NCI-H2029 treated with DMSO at 0.1 percent for 48 hours (cell line): ENCODE measurements around the gene OLFML2B.
"Not testable (repeated sequence)": the region's sequence is repeated elsewhere in the genome, so short reads cannot be mapped to it uniquely, and the experiment has no call there.

Experiments
- DNase-seq: peaks from one replicate; lab custom pipeline; 2025; lab: John Stamatoyannopoulos, UW

Gene OLFML2B

DNA sequence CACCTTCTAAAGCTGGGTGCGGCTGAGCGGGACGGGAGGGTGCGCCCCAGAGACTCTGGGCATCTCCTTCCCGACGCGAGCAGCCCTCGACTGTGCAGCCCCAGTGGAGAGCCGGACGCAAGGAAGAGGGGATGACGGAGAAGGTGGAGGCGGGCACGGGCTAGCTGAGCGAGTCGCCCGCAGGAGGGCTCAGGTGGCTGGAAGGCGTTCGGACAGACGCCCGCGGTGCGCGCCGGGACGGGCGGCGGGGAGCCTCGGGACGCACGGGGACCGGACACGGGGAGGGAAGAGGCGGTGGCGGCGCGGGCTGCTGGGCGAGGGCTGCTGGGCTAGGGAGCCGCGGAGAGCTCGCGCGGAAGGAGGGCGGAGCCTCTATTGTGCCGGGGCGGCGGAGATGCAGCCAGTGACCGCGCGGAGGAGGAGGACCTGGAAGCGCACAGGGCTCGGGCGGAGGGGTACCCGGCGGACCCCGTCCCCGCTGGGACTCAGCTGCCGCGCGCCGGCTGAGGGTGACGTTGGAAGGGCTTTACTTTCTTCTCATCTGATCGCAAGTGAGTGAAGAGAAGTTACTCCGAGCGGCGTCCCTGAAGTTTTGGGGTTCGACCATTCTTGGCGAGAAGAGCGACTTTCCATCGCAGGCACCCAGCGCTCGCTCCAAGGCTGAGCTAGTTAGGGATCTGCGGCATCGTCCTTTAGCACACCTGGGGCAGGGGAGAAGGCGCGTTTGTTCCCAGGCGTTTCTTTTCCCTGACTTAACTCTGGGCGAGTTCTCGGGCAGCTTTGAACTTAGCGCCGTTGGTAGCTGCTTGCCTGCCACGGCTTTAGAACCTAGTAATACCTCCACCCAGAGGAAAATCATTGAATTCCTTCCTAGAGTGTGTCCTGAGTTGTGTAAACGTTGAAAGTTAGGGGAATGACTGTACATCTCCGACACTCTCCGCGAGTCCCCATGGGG lies at the start of gene OLFML2B:
Gene OLFML2B, minus strand, starts transcription at position 323 of the 955 bp plus-strand sequence. CDS start 439 bp downstream, outside the sequence.
- no peak for DNase-seq

GRCh38 chr1:162072740-162073139 lies 49.1 kb upstream of the OLFML2B start:
- DNase-seq = peak; percentile 12

GRCh38 chr1:162070825-162071224 lies 47.2 kb upstream of the OLFML2B start:
- DNase-seq = no peak

DNA sequence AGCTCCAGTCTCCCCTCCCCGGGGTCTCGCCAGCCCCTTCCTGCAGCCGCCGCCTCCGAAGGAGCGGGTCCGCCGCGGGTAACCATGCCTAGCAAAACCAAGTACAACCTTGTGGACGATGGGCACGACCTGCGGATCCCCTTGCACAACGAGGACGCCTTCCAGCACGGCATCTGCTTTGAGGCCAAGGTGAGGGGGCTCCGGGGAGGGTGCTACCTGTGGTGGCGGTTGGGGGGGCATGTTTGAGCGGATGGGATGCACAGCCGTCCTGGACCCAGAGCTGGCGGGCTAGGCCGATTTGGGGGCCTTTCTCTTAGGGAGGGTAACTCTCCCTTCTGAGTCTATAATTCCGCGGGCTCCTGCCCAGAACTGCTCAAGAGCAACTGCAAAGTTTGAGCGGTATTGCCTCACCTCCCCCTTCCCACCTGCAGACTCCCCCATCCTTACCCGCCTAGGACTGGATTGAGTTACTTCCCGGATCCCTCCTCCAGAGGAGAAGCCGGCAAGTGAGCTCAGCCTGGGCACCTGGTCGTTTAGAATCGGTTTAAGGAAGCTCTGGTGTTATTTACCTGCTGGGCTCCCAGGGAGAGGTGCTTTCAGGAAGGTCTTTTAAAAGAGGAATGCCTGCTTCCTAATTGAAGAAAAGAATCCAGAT lies 46.6 kb upstream of the OLFML2B start:
- DNase-seq = peak; percentile 17

- DNase-seq = peak; percentile 39
Observed at GRCh38 chr1:162069334-162070093, 45.8 kb upstream of the OLFML2B start, which contains the start of gene NOS1AP. NOS1AP (plus strand) TSS chr1:162069691; CDS start chr1:162070178, 487 bp downstream.

GRCh38 chr1:162068301-162068700 lies 44.6 kb upstream of the OLFML2B start:
- no peak for DNase-seq

GRCh38 chr1:162067466-162067865 lies 43.8 kb upstream of the OLFML2B start:
- DNase-seq = no peak

- not testable (repeated sequence) for DNase-seq
Observed at GRCh38 chr1:162066836-162067235, 43.2 kb upstream of the OLFML2B start.

DNA sequence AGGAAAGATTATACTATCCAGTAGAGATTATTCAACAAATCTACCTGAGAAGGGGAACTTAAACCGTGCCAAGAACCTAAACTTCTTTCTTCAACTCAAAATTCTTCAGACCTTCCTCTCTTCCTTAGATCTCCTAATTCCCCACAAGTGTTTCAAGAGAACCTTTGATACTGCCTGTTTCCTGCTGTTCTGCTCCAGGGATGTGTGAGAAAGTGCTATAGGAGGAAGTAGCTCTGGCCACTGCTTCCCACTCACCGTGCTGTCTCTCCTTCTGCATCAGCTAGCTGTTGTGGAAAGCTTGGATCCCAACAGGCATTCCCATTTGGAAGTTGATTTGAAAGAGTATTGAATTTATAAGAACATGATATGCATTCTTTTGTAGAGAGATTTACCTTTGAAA lies 41.3 kb upstream of the OLFML2B start:
- no peak for DNase-seq

GRCh38 chr1:162062542-162063015 lies 38.9 kb upstream of the OLFML2B start:
- DNase-seq = peak; percentile 34

DNA sequence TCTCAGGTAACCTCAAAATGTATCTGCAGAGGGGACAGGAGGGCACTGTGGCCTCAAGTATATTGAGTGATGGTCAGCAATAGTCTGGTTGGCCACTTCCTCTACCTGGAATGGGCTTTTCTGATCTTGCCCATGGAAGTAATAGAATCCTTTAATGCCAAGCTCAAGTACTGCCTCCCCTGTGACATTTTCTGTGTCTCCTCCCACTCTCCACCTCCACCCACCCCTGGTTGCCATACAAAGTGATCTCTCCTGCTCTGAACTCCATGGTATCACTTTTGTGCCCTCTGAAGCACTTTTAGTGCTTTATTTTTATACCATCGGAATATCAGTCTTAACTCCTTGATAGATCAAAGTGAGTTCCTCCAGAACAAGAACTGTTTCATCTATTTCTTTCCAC lies 36.6 kb upstream of the OLFML2B start:
- DNase-seq = no peak

- no peak for DNase-seq
Observed at GRCh38 chr1:162059721-162060120, 36.1 kb upstream of the OLFML2B start.

GRCh38 chr1:162056579-162056978 lies 32.9 kb upstream of the OLFML2B start:
- no peak for DNase-seq

GRCh38 chr1:162056043-162056442 lies 32.4 kb upstream of the OLFML2B start:
- peak; percentile 26 for DNase-seq

GRCh38 chr1:162055062-162055461 lies 31.4 kb upstream of the OLFML2B start:
- DNase-seq = no peak

DNA sequence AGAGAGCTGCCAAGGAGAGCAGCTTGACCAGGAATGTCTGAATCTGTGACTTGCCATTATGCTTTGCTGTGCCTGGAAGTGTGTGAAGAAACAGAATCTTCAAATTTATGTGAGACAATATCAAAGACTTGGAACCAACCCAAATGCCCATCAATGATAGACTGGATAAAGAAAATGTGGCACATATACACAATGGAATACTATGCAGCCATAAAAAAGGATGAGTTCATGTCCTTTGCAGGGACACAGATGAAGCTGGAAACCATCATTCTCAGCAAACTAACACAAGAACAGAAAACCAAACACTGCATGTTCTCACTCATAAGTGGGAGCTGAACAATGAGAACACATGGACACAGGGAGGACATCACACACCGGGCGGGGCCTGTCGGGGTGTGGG lies 30.3 kb upstream of the OLFML2B start:
- not testable (repeated sequence) for DNase-seq

GRCh38 chr1:162046921-162047320 lies 23.3 kb upstream of the OLFML2B start:
- DNase-seq = no peak

- no peak for DNase-seq
Observed at GRCh38 chr1:162042361-162042760, 18.7 kb upstream of the OLFML2B start.

- DNase-seq = no peak
Observed at GRCh38 chr1:162040657-162041056, 17.0 kb upstream of the OLFML2B start.

DNA sequence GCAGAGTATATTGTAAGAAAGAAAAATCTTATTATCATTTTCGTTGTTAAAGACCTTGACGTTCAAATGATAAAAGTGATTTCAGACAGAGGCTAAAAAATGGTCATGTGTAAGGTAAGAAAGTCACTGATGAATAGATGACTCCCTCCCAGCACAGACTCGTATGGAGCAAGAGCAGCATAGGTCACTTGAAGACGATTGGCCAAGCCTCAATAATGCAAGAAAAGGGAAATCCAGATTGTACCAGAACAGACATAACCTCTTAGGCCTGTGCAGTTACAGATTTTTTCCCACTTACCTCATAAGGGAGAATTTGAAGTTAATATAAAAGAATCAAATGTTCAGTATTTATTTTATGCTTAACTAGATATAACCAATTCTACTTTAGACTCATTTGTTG lies 16.3 kb upstream of the OLFML2B start:
- no peak for DNase-seq

- DNase-seq = no peak
Observed at GRCh38 chr1:162038624-162039023, 15.0 kb upstream of the OLFML2B start.

- DNase-seq = no peak
Observed at GRCh38 chr1:162036163-162036562, 12.5 kb upstream of the OLFML2B start.
